HepG2 (cell line): Measurements from ENCODE around the gene TJP3. TPM values are rescaled to one million over a fixed set of nuclear protein-coding genes. Genes with fewer than 3 reads are reported as not detected.

Experiments
- ATAC-seq: fragments of 200-7000 bp; cut with Tn5 transposase; 3 replicates; pipeline ENCODE4 v1.9.1; 2020; ENCODE audit warnings: mild to moderate bottlenecking, moderate library complexity
- BruUV-seq: library from RNA; stranded (reverse); fragments of 400-500 nt; replicated peaks from 2 replicates; lab custom pipeline; 2021; lab: Mats Ljungman, UMichigan
- CTCF ChIA-PET: fragments of 300-600 bp; formaldehyde crosslinking; extraction: SDS; loops from one replicate; lab custom pipeline; 2021; ENCODE audit warnings: low total read pairs, inconsistent platforms, low intra/inter-chr PET ratio; lab: Yijun Ruan, JAX
- POLR2A ChIA-PET: fragments of 350-600 bp; sonication (Branson Sonifier 250); formaldehyde crosslinking; loops from one replicate; lab custom pipeline; 2020; ENCODE audit warnings: antibody characterized with exemption, inconsistent platforms; lab: Yijun Ruan, JAX
- DNase-seq: peaks from one replicate; pipeline ENCODE4 v3.0.0-alpha.2; 2015; ENCODE audit warnings: low spot score
- FAIRE-seq: peaks from 3 replicates; lab custom pipeline; 2011; peaks lifted over from hg19 to GRCh38; lab: Jason Lieb, UNC
- H2AFZ ChIP-seq: one replicate; pipeline ENCODE4 v1.6.1; 2011; ENCODE audit warnings: low read length, inconsistent platforms
- H3K27ac ChIP-seq: fragments of 300-600 bp; 3 replicates; pipeline ENCODE4 v1.8.0; 2011; ENCODE audit warnings: mixed run types, mild to moderate bottlenecking, mixed read lengths, low read length, inconsistent platforms; ENCODE audit not compliant: insufficient read depth; ENCODE audit errors: extremely low read length
- H3K27me3 ChIP-seq, 2 experiments: fragments of 200-600 bp in 1 of 2; 2 replicates in 1 of 2; 3 replicates in 1 of 2; pipeline versions ENCODE4 v1.6.0 to v1.8.0; 2011; ENCODE audit warnings: low read length in 2 of 2, mild to moderate bottlenecking in 2 of 2, moderate library complexity in 2 of 2, inconsistent platforms in 1 of 2; ENCODE audit not compliant: insufficient read depth in 2 of 2, control insufficient read depth in 1 of 2
- H3K36me3 ChIP-seq, 2 experiments: fragments of 200-600 bp in 1 of 2; replicated peaks in 1 of 2; 2 replicates in 1 of 2; 3 replicates in 1 of 2; pipeline versions ENCODE4 v1.5.1 to v1.8.0; 2011; ENCODE audit warnings: low read length in 2 of 2, inconsistent platforms in 1 of 2; ENCODE audit not compliant: insufficient read depth in 2 of 2, control insufficient read depth in 1 of 2
- H3K4me1 ChIP-seq: 2 replicates; pipeline ENCODE4 v1.5.1; 2012; ENCODE audit warnings: low read length, inconsistent platforms; ENCODE audit not compliant: insufficient read depth
- H3K4me2 ChIP-seq: 2 replicates; pipeline ENCODE4 v1.6.0; 2011; ENCODE audit warnings: low read depth, low read length, inconsistent platforms
- H3K4me3 ChIP-seq, 3 experiments: fragments of 200-600 bp in 1 of 3; sonication (generic), shearing (Covaris generic) in 1 of 3; replicated peaks in 1 of 3; 2 replicates each; pipeline ENCODE4 v1.5.1; 2011 to 2016; ENCODE audit warnings: low read length in 3 of 3, inconsistent platforms in 2 of 3, low read depth in 2 of 3, mild to moderate bottlenecking in 2 of 3, control low read depth in 1 of 3, mixed read lengths in 1 of 3; ENCODE audit not compliant: insufficient read depth in 1 of 3
- H3K79me2 ChIP-seq: one replicate; pipeline ENCODE4 v1.6.1; 2011; ENCODE audit warnings: low read length, inconsistent platforms; ENCODE audit not compliant: insufficient read depth
- H3K9ac ChIP-seq: 2 replicates; pipeline ENCODE4 v1.6.0; 2011; ENCODE audit warnings: mild to moderate bottlenecking, low read depth, low read length, inconsistent platforms; ENCODE audit not compliant: insufficient read depth
- H3K9me3 ChIP-seq: 2 replicates; pipeline ENCODE4 v1.5.1; 2012; ENCODE audit warnings: mild to moderate bottlenecking, low read length
- H4K20me1 ChIP-seq: 2 replicates; pipeline ENCODE4 v1.6.0; 2011; ENCODE audit warnings: inconsistent platforms, mild to moderate bottlenecking, low read length, moderate library complexity; ENCODE audit not compliant: insufficient read depth
- ATM ChIP-seq: fragments of 450-650 bp; IDR thresholded peaks from 2 replicates; pipeline ENCODE4 v1.7.1; 2017; ENCODE audit warnings: mild to moderate bottlenecking, borderline replicate concordance
- CSRNP1 ChIP-seq: sonication (generic); formaldehyde crosslinking; IDR thresholded peaks from 2 replicates; pipeline ENCODE4 v1.8.1; 2023; ENCODE audit warnings: mild to moderate bottlenecking, missing genetic modification reagents
- HES4 ChIP-seq: sonication (generic); formaldehyde crosslinking; IDR thresholded peaks from 2 replicates; pipeline ENCODE4 v1.9.0; 2021; ENCODE audit warnings: mild to moderate bottlenecking, missing genetic modification reagents, borderline replicate concordance
- ZFP36 ChIP-seq: fragments of 150-350 bp; IDR thresholded peaks from 2 replicates; pipeline ENCODE4 v1.6.1; 2018; ENCODE audit warnings: borderline replicate concordance, low read length, low read depth; ENCODE audit not compliant: partially characterized antibody
- ZKSCAN8 ChIP-seq: IDR thresholded peaks from 2 replicates; pipeline ENCODE4 v1.6.1; 2016; ENCODE audit warnings: borderline replicate concordance, missing genetic modification reagents, missing compliant biosample characterization
- ZNF33A ChIP-seq: sonication (generic); formaldehyde crosslinking; IDR thresholded peaks from 2 replicates; pipeline ENCODE4 v1.5.1; 2020; ENCODE audit warnings: missing genetic modification reagents, mild to moderate bottlenecking, moderate library complexity, borderline replicate concordance
- ZNF510 ChIP-seq: sonication (generic); formaldehyde crosslinking; IDR thresholded peaks from 2 replicates; pipeline ENCODE4 v1.4.0; 2020; ENCODE audit warnings: low read depth, mild to moderate bottlenecking, missing genetic modification reagents
- ZNF883 ChIP-seq: sonication (generic); formaldehyde crosslinking; IDR thresholded peaks from 2 replicates; pipeline ENCODE4 v1.5.1; 2020; ENCODE audit warnings: mild to moderate bottlenecking, missing genetic modification reagents; ENCODE audit errors: not compliant biosample characterization
- ZSCAN21 ChIP-seq: sonication (generic); formaldehyde crosslinking; IDR thresholded peaks from 2 replicates; pipeline ENCODE4 v1.8.0; 2022; ENCODE audit warnings: mild to moderate bottlenecking, missing genetic modification reagents, moderate library complexity, borderline replicate concordance
- WGBS: methylation state at CpG from one replicate; pipeline ENCODE4 v1.1.6; 2017; ENCODE audit warnings: low lambda C conversion rate; 5-methylcytosine and 5-hydroxymethylcytosine counted together
- in situ Hi-C: cut with HindIII; loops from 2 replicates; pipeline ENCODE4 v1.10.0; 2017; ENCODE audit warnings: low pct_unique_long_range_greater_than_20kb; ENCODE audit not compliant: extremely low pct_ligation_motif_present
- intact Hi-C: fragments of 100-400 bp; cut with micrococcal nuclease; formaldehyde crosslinking; loops from one replicate; pipeline ENCODE4 v1.10.0; 2022; ENCODE audit not compliant: unreplicated experiment
- polyA plus RNA-seq, 8 experiments: library from polyadenylated mRNA; depleted of rRNA in 3 of 8; stranded (reverse) in 7 of 8; unstranded in 1 of 8; fragments of >200 nt; fragmentation: Illumina TruSeq in 4 of 8; extraction: Trizol in 4 of 8; gene quantifications; 2 replicates each; pipeline versions ENCODE4 v1.2.1 to v1.2.3, GENCODE V29; 2011 to 2016; ENCODE audit warnings: low read depth in 4 of 8, missing spikeins in 1 of 8, mixed read lengths in 1 of 8; ENCODE audit not compliant: insufficient read depth in 1 of 8
- total RNA-seq, 5 experiments: library from RNA; depleted of rRNA; stranded (reverse); fragments of >200 nt; fragmentation: Illumina TruSeq; extraction: Trizol; gene quantifications; 2 replicates each; pipeline ENCODE4 v1.2.3, GENCODE V29; 2016; ENCODE audit warnings: low read depth in 1 of 5

TJP3 gene
- total and polyA plus RNA-seq, 2 of the 13 experiments (the other 11 are each of a cell fraction or from before 2014, with no cell fraction given): 2.3 to 21.5 TPM

- BruUV-seq: no TSS peak
- H3K79me2 ChIP-seq: no peaks in the 10 kb centered on the region
- H4K20me1 ChIP-seq: no peaks in the 10 kb centered on the region
- H3K27me3 ChIP-seq: peaks cover 0 to 19% of the 10 kb centered on the region in 2 experiments; a peak in 3 of 5 replicates
- in situ Hi-C loops (no loop called here), intact Hi-C loops (no loop called here)
- CTCF ChIA-PET: no interaction called here
- ATAC-seq (no peak), DNase-seq (no peak), FAIRE-seq (no peak)
- H3K27ac ChIP-seq: no peak overlapping the region
- H3K4me2 ChIP-seq: no peak overlapping the region
- WGBS: 7% methylated on average over 1 of the region's 1 CpG
- H3K36me3 ChIP-seq: no peaks in the 10 kb centered on the region
- no peak overlapping the region for H3K9ac ChIP-seq
- no peaks in the 10 kb centered on the region for H3K4me1 ChIP-seq
- 0 out of 2 replicates have a peak, but pooled peaks have one; percentile 62 for TF ChIP-seq ATM
- no peak for TF ChIP-seq ZKSCAN8 (CRISPR knock-in tag)
- no peak overlapping the region for H2AFZ ChIP-seq
- no peak overlapping the region for H3K4me3 ChIP-seq
- POLR2A ChIA-PET: no interaction called here
- peaks cover 8% of the 10 kb centered on the region for H3K9me3 ChIP-seq
These were observed 68.4 kb downstream of the TJP3 start for GRCh38 chr19:3776479-3777040.

- no TSS peak for BruUV-seq
These were observed 70.1 kb downstream of the TJP3 start for GRCh38 chr19:3778104-3778867.

More at GRCh38 chr19:3778104-3778867, 70.1 kb downstream of the TJP3 start:
- no peaks in the 10 kb centered on the region for H4K20me1 ChIP-seq
- WGBS: 46% methylated on average over 10 of the region's 37 CpGs
- in situ Hi-C loops: no loop called here
- no peak overlapping the region for H2AFZ ChIP-seq
- ATAC-seq (no peak), DNase-seq (no peak), FAIRE-seq (no peak)
- no peak overlapping the region for H3K9ac ChIP-seq
- H3K36me3 ChIP-seq: no peaks in the 10 kb centered on the region
- no peak overlapping the region for H3K27ac ChIP-seq
- no peak overlapping the region for H3K4me3 ChIP-seq
- ChIA-PET POLR2A (interaction anchor here (2.1 kb wide), 1 partner anchor 16 kb away, joined by 6 read pairs; the partner anchor contains the start of gene MRPL54), CTCF (no interaction called here)
- 0 out of 2 replicates have a peak overlapping the region, but pooled peaks have one; percentile 18 for H3K4me2 ChIP-seq
- H3K79me2 ChIP-seq: no peaks in the 10 kb centered on the region
- H3K9me3 ChIP-seq: peaks cover 18% of the 10 kb centered on the region
- TF ChIP-seq ZFP36 (peak; percentile 77), ZNF33A (CRISPR knock-in tag) (no peak), ZNF883 (no peak), HES4 (no peak), ZSCAN21 (CRISPR knock-in tag) (no peak), ZNF510 (CRISPR knock-in tag) (no peak), CSRNP1 (CRISPR knock-in tag) (no peak)
- H3K27me3 ChIP-seq: peaks cover 0 to 19% of the 10 kb centered on the region in 2 experiments; a peak in 3 of 5 replicates
- H3K4me1 ChIP-seq: no peaks in the 10 kb centered on the region
- intact Hi-C loops: no loop called here
